ENCODE data around the gene EIF4E1B.

EIF4E1B gene

DNA sequence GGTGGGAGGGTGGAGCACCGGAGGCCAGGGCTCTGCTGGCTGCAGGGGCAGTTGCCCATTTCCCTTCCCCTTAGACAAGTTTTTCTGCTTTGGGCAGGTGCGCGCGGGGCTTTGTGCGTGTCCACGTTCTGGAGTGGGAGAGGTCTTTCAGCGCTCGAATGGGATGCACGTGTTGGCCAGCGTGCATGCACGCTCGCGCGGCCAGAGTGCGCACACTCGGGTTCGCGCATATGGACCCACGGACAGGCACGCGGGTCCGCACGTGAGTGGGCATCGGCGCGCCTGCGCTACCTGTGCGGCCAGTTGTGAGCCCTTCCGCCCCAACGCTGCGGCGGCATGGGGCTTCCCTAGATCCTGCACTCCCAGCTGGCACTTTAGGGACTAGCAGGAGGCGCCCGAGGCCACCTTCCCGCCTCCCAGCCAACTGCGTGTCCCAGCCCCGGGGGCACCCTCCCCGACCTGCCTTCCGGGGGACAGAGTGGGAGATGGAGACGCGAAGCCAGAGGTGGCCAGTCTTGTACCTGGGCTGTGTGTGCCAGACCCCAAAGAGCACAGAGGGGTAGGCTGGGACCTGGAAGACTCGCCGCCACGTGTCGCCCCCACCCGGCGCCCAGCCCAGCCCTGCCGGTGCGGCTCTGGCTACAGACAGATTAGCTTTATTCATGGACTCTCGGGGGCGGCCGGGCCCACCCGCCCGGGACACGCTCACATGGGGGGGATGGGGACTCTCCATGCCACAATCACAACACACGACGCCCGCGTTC is 10.7 kb upstream of the EIF4E1B start:
- ATAC-seq: peak; percentile 7; the same call in 2 of the 3 replicates
- TF ChIP-seq ZFP30 (CRISPR knock-in tag; IDR thresholded peaks at IDR 0.05) (no peak), ZNF565 (CRISPR knock-in tag; conservative IDR thresholded peaks at IDR 0.05; ENCODE audit: low read depth) (no peak), ZNF8 (CRISPR knock-in tag; IDR thresholded peaks at IDR 0.05) (no peak), ZNF70 (CRISPR knock-in tag; IDR thresholded peaks at IDR 0.05) (no peak), ISL1 (CRISPR knock-in tag; IDR thresholded peaks at IDR 0.05) (no peak), TOX (CRISPR knock-in tag; IDR thresholded peaks at IDR 0.05; ENCODE audit: borderline replicate concordance) (no peak), CSDC2 (CRISPR knock-in tag; IDR thresholded peaks at IDR 0.05) (no peak), OSR1 (CRISPR knock-in tag; IDR thresholded peaks at IDR 0.05) (no peak), GLIS3 (CRISPR knock-in tag; IDR thresholded peaks at IDR 0.05) (no peak), BACH2 (CRISPR knock-in tag; IDR thresholded peaks at IDR 0.05; ENCODE audit: borderline replicate concordance) (no peak), PPARA (CRISPR knock-in tag; IDR thresholded peaks at IDR 0.05; ENCODE audit: borderline replicate concordance) (no peak), ZFP3 (CRISPR knock-in tag; IDR thresholded peaks at IDR 0.05) (no peak), RARB (CRISPR knock-in tag; IDR thresholded peaks at IDR 0.05) (no peak), ARNTL (CRISPR knock-in tag; IDR thresholded peaks at IDR 0.05; ENCODE audit: borderline replicate concordance, low read depth) (no peak), ZC3H10 (CRISPR knock-in tag; IDR thresholded peaks at IDR 0.05) (no peak)
- TF ChIP-seq, protein P1, sequence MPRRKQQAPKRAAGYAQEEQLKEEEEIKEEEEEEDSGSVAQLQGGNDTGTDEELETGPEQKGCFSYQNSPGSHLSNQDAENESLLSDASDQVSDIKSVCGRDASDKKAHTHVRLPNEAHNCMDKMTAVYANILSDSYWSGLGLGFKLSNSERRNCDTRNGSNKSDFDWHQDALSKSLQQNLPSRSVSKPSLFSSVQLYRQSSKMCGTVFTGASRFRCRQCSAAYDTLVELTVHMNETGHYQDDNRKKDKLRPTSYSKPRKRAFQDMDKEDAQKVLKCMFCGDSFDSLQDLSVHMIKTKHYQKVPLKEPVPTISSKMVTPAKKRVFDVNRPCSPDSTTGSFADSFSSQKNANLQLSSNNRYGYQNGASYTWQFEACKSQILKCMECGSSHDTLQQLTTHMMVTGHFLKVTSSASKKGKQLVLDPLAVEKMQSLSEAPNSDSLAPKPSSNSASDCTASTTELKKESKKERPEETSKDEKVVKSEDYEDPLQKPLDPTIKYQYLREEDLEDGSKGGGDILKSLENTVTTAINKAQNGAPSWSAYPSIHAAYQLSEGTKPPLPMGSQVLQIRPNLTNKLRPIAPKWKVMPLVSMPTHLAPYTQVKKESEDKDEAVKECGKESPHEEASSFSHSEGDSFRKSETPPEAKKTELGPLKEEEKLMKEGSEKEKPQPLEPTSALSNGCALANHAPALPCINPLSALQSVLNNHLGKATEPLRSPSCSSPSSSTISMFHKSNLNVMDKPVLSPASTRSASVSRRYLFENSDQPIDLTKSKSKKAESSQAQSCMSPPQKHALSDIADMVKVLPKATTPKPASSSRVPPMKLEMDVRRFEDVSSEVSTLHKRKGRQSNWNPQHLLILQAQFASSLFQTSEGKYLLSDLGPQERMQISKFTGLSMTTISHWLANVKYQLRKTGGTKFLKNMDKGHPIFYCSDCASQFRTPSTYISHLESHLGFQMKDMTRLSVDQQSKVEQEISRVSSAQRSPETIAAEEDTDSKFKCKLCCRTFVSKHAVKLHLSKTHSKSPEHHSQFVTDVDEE (CRISPR knock-in tag; IDR thresholded peaks at IDR 0.05): no peak
- TF ChIP-seq, protein P2, sequence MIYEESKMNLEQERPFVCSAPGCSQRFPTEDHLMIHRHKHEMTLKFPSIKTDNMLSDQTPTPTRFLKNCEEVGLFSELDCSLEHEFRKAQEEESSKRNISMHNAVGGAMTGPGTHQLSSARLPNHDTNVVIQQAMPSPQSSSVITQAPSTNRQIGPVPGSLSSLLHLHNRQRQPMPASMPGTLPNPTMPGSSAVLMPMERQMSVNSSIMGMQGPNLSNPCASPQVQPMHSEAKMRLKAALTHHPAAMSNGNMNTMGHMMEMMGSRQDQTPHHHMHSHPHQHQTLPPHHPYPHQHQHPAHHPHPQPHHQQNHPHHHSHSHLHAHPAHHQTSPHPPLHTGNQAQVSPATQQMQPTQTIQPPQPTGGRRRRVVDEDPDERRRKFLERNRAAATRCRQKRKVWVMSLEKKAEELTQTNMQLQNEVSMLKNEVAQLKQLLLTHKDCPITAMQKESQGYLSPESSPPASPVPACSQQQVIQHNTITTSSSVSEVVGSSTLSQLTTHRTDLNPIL (CRISPR knock-in tag; IDR thresholded peaks at IDR 0.05; ENCODE audit: low read depth): no peak
- TF ChIP-seq, protein P3, sequence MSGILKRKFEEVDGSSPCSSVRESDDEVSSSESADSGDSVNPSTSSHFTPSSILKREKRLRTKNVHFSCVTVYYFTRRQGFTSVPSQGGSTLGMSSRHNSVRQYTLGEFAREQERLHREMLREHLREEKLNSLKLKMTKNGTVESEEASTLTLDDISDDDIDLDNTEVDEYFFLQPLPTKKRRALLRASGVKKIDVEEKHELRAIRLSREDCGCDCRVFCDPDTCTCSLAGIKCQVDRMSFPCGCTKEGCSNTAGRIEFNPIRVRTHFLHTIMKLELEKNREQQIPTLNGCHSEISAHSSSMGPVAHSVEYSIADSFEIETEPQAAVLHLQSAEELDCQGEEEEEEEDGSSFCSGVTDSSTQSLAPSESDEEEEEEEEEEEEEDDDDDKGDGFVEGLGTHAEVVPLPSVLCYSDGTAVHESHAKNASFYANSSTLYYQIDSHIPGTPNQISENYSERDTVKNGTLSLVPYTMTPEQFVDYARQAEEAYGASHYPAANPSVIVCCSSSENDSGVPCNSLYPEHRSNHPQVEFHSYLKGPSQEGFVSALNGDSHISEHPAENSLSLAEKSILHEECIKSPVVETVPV (CRISPR knock-in tag; IDR thresholded peaks at IDR 0.05): no peak
- TF ChIP-seq, protein P4, sequence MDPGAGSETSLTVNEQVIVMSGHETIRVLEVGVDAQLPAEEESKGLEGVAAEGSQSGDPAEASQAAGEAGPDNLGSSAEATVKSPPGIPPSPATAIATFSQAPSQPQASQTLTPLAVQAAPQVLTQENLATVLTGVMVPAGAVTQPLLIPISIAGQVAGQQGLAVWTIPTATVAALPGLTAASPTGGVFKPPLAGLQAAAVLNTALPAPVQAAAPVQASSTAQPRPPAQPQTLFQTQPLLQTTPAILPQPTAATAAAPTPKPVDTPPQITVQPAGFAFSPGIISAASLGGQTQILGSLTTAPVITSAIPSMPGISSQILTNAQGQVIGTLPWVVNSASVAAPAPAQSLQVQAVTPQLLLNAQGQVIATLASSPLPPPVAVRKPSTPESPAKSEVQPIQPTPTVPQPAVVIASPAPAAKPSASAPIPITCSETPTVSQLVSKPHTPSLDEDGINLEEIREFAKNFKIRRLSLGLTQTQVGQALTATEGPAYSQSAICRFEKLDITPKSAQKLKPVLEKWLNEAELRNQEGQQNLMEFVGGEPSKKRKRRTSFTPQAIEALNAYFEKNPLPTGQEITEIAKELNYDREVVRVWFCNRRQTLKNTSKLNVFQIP (CRISPR knock-in tag; IDR thresholded peaks at IDR 0.05; ENCODE audit: borderline replicate concordance, low read depth): no peak

DNA sequence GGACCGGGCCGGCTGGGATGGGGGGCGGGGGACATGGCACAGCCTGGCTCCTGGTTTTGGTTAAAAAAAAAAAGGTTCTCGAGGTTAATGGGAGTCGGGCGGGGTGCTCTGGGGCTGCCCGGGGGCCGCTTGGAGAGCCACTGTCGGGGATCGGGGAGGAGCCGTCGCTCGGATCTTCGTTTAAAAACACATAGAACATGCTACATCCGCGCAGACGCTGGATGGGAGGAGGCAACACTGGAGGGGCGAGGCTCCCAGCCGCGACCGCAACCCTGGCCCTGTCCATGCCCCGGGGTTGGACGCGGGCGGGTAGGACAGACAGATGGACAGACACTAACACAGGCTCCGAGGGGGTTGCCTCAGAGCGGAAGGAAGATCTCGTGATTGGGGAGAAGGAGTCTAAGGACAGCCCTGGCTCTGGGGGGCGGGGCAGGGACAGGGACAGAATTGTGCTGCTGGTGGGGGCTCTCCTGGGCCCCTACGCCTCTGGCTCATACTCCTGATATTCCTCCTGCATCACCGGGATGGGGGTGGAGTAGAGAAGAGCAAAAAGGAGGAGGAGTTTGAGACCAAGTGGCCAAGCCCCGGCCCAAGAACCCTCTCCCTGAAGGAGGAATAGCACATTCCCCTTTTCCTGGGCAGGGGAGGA is 10.0 kb upstream of the EIF4E1B start:
- TF ChIP-seq ARNTL (CRISPR knock-in tag; IDR thresholded peaks at IDR 0.05; ENCODE audit: borderline replicate concordance, low read depth): no peak
- TF ChIP-seq RARB (CRISPR knock-in tag; IDR thresholded peaks at IDR 0.05): no peak
- TF ChIP-seq ZNF70 (CRISPR knock-in tag; IDR thresholded peaks at IDR 0.05): no peak
- TF ChIP-seq ISL1 (CRISPR knock-in tag; IDR thresholded peaks at IDR 0.05): no peak
- TF ChIP-seq, protein P3 (CRISPR knock-in tag; IDR thresholded peaks at IDR 0.05): no peak
- TF ChIP-seq, protein P2 (CRISPR knock-in tag; IDR thresholded peaks at IDR 0.05; ENCODE audit: low read depth): no peak
- no peak for TF ChIP-seq BACH2 (CRISPR knock-in tag; IDR thresholded peaks at IDR 0.05; ENCODE audit: borderline replicate concordance)
- TF ChIP-seq CSDC2 (CRISPR knock-in tag; IDR thresholded peaks at IDR 0.05): no peak
- no peak for TF ChIP-seq OSR1 (CRISPR knock-in tag; IDR thresholded peaks at IDR 0.05)
- TF ChIP-seq, protein P1 (CRISPR knock-in tag; IDR thresholded peaks at IDR 0.05): no peak
- TF ChIP-seq ZNF8 (CRISPR knock-in tag; IDR thresholded peaks at IDR 0.05): no peak
- TF ChIP-seq TOX (CRISPR knock-in tag; IDR thresholded peaks at IDR 0.05; ENCODE audit: borderline replicate concordance): no peak
- no peak for ATAC-seq
